Neural cell (in vitro differentiated cells): Measurements from ENCODE around the gene TEX14.

Experiments
- EP300 ChIP-seq: fragments of 450-650 bp; conservative IDR thresholded peaks from 2 replicates; pipeline ENCODE4 v1.6.1; 2014; ENCODE audit warnings: antibody characterized with exemption, mild to moderate bottlenecking, moderate library complexity; ENCODE audit not compliant: poor library complexity, severe bottlenecking
- EZH2 ChIP-seq: fragments of 200-600, 300-800 bp; shearing (Covaris generic), sonication (generic); IDR thresholded peaks from 2 replicates; pipeline ENCODE4 v1.6.1; 2014; ENCODE audit warnings: antibody characterized with exemption, low read length, borderline replicate concordance, mild to moderate bottlenecking; ENCODE audit not compliant: insufficient read depth, poor library complexity, severe bottlenecking
- MXI1 ChIP-seq: fragments of 450-650 bp; conservative IDR thresholded peaks from 2 replicates; pipeline ENCODE4 v1.6.1; 2014; ENCODE audit warnings: antibody characterized with exemption, mild to moderate bottlenecking; ENCODE audit not compliant: poor library complexity, severe bottlenecking
- POLR2AphosphoS5 ChIP-seq: IDR thresholded peaks from 2 replicates; pipeline ENCODE4 v1.6.1; 2012
- RAD21 ChIP-seq: fragments of 450-650 bp; conservative IDR thresholded peaks from 2 replicates; pipeline ENCODE4 v1.6.1; 2014; ENCODE audit warnings: antibody characterized with exemption, mild to moderate bottlenecking, moderate library complexity
- SMC3 ChIP-seq: fragments of 450-650 bp; conservative IDR thresholded peaks from 2 replicates; pipeline ENCODE4 v1.6.1; 2014; ENCODE audit warnings: antibody characterized with exemption, mild to moderate bottlenecking, moderate library complexity; ENCODE audit not compliant: poor library complexity
- TAF1 ChIP-seq: IDR thresholded peaks from 2 replicates; pipeline ENCODE4 v1.6.1; 2012; ENCODE audit warnings: low read depth
- TF ChIP-seq, protein P1 (sequence below): fragments of 450-650 bp; IDR thresholded peaks from 2 replicates; pipeline ENCODE4 v1.5.1; 2014; ENCODE audit warnings: antibody characterized with exemption, mild to moderate bottlenecking, moderate library complexity; ENCODE audit not compliant: poor library complexity, severe bottlenecking
- TF ChIP-seq, protein P2 (sequence below): IDR thresholded peaks from 2 replicates; pipeline ENCODE4 v1.6.1; 2012; ENCODE audit warnings: borderline replicate concordance

DNA sequence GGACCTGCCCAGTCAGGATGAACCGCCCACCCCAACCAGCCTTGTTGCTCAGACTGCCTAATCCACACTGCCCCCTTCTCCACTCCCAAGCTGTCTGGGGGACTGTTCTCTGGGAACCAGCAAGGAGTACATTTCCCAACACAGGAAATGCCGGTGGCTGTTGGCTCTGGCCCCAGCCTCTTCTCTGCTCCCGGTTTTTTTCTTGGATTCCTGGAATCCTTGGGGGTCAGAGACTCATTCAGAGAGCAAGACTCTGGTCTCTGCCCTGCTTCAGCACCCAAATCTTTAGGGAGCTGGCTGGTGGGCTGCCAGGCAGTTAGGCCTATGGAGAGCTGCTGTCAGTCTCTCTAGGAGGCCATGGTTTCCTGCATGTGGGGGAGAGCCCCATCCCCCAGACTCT is 166.6 kb downstream of the TEX14 start:
- TF ChIP-seq, protein P1, sequence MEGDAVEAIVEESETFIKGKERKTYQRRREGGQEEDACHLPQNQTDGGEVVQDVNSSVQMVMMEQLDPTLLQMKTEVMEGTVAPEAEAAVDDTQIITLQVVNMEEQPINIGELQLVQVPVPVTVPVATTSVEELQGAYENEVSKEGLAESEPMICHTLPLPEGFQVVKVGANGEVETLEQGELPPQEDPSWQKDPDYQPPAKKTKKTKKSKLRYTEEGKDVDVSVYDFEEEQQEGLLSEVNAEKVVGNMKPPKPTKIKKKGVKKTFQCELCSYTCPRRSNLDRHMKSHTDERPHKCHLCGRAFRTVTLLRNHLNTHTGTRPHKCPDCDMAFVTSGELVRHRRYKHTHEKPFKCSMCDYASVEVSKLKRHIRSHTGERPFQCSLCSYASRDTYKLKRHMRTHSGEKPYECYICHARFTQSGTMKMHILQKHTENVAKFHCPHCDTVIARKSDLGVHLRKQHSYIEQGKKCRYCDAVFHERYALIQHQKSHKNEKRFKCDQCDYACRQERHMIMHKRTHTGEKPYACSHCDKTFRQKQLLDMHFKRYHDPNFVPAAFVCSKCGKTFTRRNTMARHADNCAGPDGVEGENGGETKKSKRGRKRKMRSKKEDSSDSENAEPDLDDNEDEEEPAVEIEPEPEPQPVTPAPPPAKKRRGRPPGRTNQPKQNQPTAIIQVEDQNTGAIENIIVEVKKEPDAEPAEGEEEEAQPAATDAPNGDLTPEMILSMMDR, result no peak
- TF ChIP-seq MXI1, result no peak
- TF ChIP-seq TAF1, result no peak
- TF ChIP-seq EZH2, result no peak
- TF ChIP-seq RAD21, result no peak
- TF ChIP-seq EP300, result no peak
- TF ChIP-seq, protein P2, sequence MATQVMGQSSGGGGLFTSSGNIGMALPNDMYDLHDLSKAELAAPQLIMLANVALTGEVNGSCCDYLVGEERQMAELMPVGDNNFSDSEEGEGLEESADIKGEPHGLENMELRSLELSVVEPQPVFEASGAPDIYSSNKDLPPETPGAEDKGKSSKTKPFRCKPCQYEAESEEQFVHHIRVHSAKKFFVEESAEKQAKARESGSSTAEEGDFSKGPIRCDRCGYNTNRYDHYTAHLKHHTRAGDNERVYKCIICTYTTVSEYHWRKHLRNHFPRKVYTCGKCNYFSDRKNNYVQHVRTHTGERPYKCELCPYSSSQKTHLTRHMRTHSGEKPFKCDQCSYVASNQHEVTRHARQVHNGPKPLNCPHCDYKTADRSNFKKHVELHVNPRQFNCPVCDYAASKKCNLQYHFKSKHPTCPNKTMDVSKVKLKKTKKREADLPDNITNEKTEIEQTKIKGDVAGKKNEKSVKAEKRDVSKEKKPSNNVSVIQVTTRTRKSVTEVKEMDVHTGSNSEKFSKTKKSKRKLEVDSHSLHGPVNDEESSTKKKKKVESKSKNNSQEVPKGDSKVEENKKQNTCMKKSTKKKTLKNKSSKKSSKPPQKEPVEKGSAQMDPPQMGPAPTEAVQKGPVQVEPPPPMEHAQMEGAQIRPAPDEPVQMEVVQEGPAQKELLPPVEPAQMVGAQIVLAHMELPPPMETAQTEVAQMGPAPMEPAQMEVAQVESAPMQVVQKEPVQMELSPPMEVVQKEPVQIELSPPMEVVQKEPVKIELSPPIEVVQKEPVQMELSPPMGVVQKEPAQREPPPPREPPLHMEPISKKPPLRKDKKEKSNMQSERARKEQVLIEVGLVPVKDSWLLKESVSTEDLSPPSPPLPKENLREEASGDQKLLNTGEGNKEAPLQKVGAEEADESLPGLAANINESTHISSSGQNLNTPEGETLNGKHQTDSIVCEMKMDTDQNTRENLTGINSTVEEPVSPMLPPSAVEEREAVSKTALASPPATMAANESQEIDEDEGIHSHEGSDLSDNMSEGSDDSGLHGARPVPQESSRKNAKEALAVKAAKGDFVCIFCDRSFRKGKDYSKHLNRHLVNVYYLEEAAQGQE, result no peak
- no peak for TF ChIP-seq POLR2AphosphoS5
- no peak for TF ChIP-seq SMC3
